Measurements from ENCODE around the gene ZNF385C. TPM values are rescaled to one million over a fixed set of nuclear protein-coding genes. Genes with fewer than 3 reads are reported as not detected.
A peak's percentile ranks its signal among the peaks of the same experiment; 100 is the strongest.

The ZNF385C gene
- total RNA-seq, 4 donors from 2014 or later: 0.26 to 0.78 TPM; not detected in 2

DNA sequence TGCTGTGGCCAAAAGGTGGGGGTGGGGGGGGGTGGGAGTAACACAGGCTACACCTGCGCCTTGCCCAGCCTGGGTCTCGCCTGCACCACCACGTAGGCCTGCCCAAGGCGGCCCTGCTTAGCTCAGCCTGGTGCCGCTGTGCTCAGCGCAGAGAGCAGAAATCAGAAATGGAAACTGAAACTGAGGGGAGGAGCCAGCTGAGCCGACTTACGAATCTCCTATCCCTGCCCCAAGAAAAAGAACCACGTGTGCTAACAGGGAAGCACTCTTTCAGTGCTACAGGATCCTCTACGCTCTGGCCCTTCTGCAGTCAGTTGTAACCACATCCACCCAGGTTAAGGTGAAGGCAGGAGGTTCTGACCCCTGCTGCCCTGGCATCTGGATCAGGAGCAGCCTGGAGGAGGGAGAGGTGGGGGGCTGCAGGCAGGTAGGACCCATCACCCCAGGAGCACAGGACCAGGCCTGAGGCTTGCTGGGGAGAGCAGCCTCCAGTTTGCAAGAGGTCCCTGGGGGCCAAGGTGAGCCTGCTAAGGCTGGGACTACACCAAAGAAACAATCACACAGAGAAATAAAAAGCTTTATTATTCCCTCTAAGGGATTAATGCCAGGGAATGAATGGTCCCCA is 14.4 kb upstream of the ZNF385C start, which contains the start of gene DHX58:
TSS of gene DHX58 (minus strand) at position 163 of the 625 bp plus-strand sequence. CDS start 822 bp downstream, outside the sequence.
- Histone ChIP-seq H3K36me3 (peaks cover 0 to 15% of the 10 kb centered on the region in 2 donors), H3K4me3 (peak within 1 kb of the TSS; percentile 52 to 66 (median 64)), H3K27me3 (no peaks in the 10 kb centered on the region), H3K4me1 (peaks cover 16% of the 10 kb centered on the region in 2 donors), H3K27ac (peak within 1 kb of the TSS; percentile 85 to 93 (median 87)), H3K9me3 (no peaks in the 10 kb centered on the region)
- peak; percentile 86 to 87 for ATAC-seq
- DNase-seq: peak; percentile 59 to 70
- TF ChIP-seq POLR2A (IDR thresholded peaks at IDR 0.05): peak; percentile 24 to 35
- TF ChIP-seq, protein P1, sequence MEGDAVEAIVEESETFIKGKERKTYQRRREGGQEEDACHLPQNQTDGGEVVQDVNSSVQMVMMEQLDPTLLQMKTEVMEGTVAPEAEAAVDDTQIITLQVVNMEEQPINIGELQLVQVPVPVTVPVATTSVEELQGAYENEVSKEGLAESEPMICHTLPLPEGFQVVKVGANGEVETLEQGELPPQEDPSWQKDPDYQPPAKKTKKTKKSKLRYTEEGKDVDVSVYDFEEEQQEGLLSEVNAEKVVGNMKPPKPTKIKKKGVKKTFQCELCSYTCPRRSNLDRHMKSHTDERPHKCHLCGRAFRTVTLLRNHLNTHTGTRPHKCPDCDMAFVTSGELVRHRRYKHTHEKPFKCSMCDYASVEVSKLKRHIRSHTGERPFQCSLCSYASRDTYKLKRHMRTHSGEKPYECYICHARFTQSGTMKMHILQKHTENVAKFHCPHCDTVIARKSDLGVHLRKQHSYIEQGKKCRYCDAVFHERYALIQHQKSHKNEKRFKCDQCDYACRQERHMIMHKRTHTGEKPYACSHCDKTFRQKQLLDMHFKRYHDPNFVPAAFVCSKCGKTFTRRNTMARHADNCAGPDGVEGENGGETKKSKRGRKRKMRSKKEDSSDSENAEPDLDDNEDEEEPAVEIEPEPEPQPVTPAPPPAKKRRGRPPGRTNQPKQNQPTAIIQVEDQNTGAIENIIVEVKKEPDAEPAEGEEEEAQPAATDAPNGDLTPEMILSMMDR (IDR thresholded peaks at IDR 0.05 in 4 of 5, conservative IDR thresholded peaks at IDR 0.05 in 1 of 5): no peak
- in situ Hi-C loops (cut with MboI; ENCODE audit: low sequenced_read_pairs in 4 of 4): loop anchor here (5.0 to 10.0 kb wide), 4 partner anchors 48 to 148 kb away; partner anchors contain the start of genes CNP (in 2 of the 4) and NKIRAS2 (in 2 of the 4)
- intact Hi-C loops (cut with DNase I; ENCODE audit: low total_unique reads): loop anchor here (2.0 kb wide), 1 partner anchor 146 kb away; the partner anchor contains the start of gene CNP

DNA sequence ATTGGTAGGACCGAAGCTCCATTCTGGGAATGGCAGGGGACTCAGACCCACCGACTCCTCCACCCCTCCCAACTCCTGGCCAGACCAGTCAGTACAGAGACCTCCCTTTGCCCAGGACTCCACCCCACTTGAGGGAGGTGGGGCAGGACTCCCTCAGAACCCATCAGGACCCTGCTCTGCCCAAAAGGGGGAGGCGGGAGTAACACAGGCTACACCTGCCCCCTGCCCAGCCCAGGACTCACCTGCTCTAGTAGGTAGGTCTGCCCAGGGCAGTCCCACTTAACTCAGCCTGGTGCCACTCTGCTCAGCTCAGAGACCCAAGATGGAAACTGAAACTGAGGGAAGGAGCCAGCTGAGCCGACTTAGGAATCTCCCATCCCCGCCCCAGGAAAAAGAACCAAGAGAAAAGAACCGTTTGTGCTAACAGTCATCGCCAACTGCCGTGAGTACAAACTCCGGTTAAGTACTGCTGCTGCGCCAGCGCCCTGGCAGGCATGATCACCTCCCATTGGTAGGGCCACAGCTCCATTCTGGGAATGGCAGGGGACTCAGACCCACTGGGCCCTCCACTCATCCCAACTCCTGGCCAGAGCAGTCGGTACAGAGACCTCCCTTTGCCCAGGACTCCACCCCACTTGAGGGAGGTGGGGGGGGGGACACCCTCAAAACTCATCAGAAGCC is 13.7 kb upstream of the ZNF385C start:
- intact Hi-C loops (cut with DNase I; ENCODE audit: low total_unique reads) (loop anchor here (2.0 kb wide), 1 partner anchor 145 kb away; the partner anchor contains the start of gene CNP), in situ Hi-C loops (cut with MboI; ENCODE audit: low sequenced_read_pairs in 4 of 4) (loop anchor here (5.0 to 10.0 kb wide), 4 partner anchors 47 to 147 kb away; partner anchors contain the start of genes CNP (in 2 of the 4) and NKIRAS2 (in 2 of the 4))
- DNase-seq: no peak
- Histone ChIP-seq H3K4me1 (peaks cover 16 to 20% of the 10 kb centered on the region in 2 donors), H3K27ac (peak overlapping the region; percentile 85 to 93 (median 87)), H3K4me3 (peak overlapping the region; percentile 52 to 66 (median 64)), H3K27me3 (no peaks in the 10 kb centered on the region), H3K36me3 (peaks cover 0 to 9% of the 10 kb centered on the region in 2 donors), H3K9me3 (no peaks in the 10 kb centered on the region)
- peak; percentile 42 to 46 for ATAC-seq
- TF ChIP-seq, protein P1 (IDR thresholded peaks at IDR 0.05 in 4 of 5, conservative IDR thresholded peaks at IDR 0.05 in 1 of 5): no peak
- TF ChIP-seq POLR2A (IDR thresholded peaks at IDR 0.05): no peak

DNA sequence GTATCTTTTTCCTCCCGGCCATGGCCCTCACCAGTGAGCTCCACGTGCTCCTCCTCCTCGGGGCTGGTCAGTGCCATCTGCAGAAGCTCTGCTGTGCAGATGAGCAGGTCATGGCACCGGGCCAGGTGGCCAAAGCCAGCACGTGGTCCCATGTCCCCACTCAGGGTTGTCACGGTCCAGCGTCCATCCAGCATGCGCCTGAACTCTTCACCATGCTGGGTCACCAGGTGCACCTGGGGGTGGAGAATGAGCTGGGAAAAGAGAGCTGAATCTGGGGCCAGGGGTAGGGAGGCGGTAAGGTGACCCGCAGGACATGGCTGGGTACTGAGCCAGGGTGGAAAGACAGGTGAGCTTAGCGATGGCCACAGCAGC is 13.0 kb upstream of the ZNF385C start:
- intact Hi-C loops (cut with DNase I; ENCODE audit: low total_unique reads) (no loop called here), in situ Hi-C loops (cut with MboI; ENCODE audit: low sequenced_read_pairs in 4 of 4) (loop anchor here (5.0 to 10.0 kb wide), 4 partner anchors 46 to 146 kb away; partner anchors contain the start of genes CNP (in 2 of the 4) and NKIRAS2 (in 2 of the 4))
- H3K4me3 ChIP-seq: peak overlapping the region; percentile 52 to 66 (median 64)
- H3K9me3 ChIP-seq: no peaks in the 10 kb centered on the region
- peaks cover 16 to 20% of the 10 kb centered on the region in 2 donors for H3K4me1 ChIP-seq
- no peak for ATAC-seq
- H3K27me3 ChIP-seq: no peaks in the 10 kb centered on the region
- TF ChIP-seq, protein P1 (IDR thresholded peaks at IDR 0.05 in 4 of 5, conservative IDR thresholded peaks at IDR 0.05 in 1 of 5): no peak
- TF ChIP-seq POLR2A (IDR thresholded peaks at IDR 0.05): no peak
- no peak for DNase-seq
- H3K36me3 ChIP-seq: peaks cover 0 to 7% of the 10 kb centered on the region in 2 donors
- H3K27ac ChIP-seq: peak overlapping the region; percentile 85 to 93 (median 87)

DNA sequence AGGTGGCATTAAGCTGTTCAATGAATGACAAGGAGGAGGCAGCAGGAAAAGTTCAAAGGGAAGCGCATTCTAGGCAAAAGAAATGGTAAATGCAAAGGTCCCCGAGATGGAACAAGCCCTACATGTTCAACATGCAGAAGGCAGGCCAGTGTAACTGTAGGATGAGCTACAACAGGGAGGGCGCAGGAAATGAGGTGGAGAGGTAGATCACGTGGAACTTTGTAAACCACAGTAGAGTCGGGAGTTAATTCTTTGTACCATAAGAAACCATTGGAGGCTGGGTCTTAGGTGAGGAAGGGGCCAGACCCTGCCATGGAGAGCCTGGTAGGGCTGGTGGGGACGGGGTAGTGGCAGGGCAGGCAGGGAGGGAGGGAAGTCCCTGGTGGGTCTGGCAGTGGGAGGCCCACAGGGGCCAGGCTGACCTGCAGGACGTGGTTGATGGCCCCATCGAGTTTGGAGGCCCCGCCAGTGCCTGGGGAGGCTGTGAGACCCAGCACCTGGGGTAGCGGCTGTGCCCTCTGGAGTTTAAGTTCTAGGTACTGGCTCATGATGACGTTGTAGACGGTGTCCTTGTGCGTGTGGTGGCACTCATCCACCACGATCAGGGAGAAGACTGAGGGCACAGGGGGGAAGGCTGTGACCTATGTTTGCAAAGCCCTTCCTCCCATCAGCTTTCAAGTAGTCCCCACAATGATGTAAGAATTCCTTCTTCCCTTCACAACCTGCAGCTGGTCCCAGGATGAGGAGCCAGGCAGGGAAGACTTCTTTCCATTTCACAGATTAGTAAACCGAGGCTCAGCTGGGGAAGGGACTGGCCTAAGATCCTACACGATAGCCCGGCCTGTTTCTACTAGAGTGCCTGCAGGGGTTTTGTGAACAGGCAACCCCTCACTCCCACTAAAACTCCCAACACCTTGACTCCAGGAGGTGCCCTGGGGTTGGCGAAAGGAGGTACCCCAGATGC is 12.3 kb upstream of the ZNF385C start:
- Histone ChIP-seq H3K27me3 (no peaks in the 10 kb centered on the region), H3K9me3 (no peaks in the 10 kb centered on the region), H3K27ac (peak overlapping the region in 1 of 4 donors; percentile 93), H3K4me1 (peaks cover 16 to 20% of the 10 kb centered on the region in 2 donors), H3K36me3 (peaks cover 0 to 1% of the 10 kb centered on the region in 2 donors), H3K4me3 (no peak overlapping the region)
- TF ChIP-seq, protein P1 (IDR thresholded peaks at IDR 0.05 in 4 of 5, conservative IDR thresholded peaks at IDR 0.05 in 1 of 5): no peak
- TF ChIP-seq POLR2A (IDR thresholded peaks at IDR 0.05): no peak
- in situ Hi-C loops (cut with MboI; ENCODE audit: low sequenced_read_pairs in 4 of 4) (loop anchor here (5.0 to 10.0 kb wide), 4 partner anchors 46 to 146 kb away; partner anchors contain the start of genes CNP (in 2 of the 4) and NKIRAS2 (in 2 of the 4)), intact Hi-C loops (cut with DNase I; ENCODE audit: low total_unique reads) (no loop called here)
- no peak for DNase-seq
- ATAC-seq: no peak

Measured in gastrocnemius medialis (tissue), 4 donors.